UCSD-AML1 (cell line): ENCODE measurements around the gene EPHB2.
"Not testable (repeated sequence)": the region's sequence is repeated elsewhere in the genome, so short reads cannot be mapped to it uniquely, and the experiment has no call there.

Experiments
- DNase-seq: peaks from one replicate; lab custom pipeline; 2025; ENCODE audit not compliant: unreplicated experiment; lab: John Stamatoyannopoulos, UW

EPHB2 gene

GRCh38 chr1:22833699-22834098, 123.1 kb downstream of the EPHB2 start:
- DNase-seq = no peak

- not testable (repeated sequence) for DNase-seq
Observed at GRCh38 chr1:22834420-22834819, 123.8 kb downstream of the EPHB2 start.

- DNase-seq = no peak
Observed at GRCh38 chr1:22835636-22836319, 125.1 kb downstream of the EPHB2 start.

- no peak for DNase-seq
Observed at GRCh38 chr1:22836850-22837249, 126.2 kb downstream of the EPHB2 start.

GRCh38 chr1:22837332-22837731, 126.7 kb downstream of the EPHB2 start:
- no peak for DNase-seq

GRCh38 chr1:22838965-22839364, 128.3 kb downstream of the EPHB2 start:
- DNase-seq = no peak

- no peak for DNase-seq
Observed at GRCh38 chr1:22839806-22840205, 129.2 kb downstream of the EPHB2 start.

- no peak for DNase-seq
Observed at GRCh38 chr1:22841142-22841541, 130.5 kb downstream of the EPHB2 start.

GRCh38 chr1:22841860-22842281, 131.2 kb downstream of the EPHB2 start:
- DNase-seq = no peak

- not testable (repeated sequence) for DNase-seq
Observed at GRCh38 chr1:22843441-22844183, 133.0 kb downstream of the EPHB2 start.

- DNase-seq = no peak
Observed at GRCh38 chr1:22844621-22845020, 134.0 kb downstream of the EPHB2 start.

- no peak for DNase-seq
Observed at GRCh38 chr1:22845398-22845935, 134.8 kb downstream of the EPHB2 start.

GRCh38 chr1:22846458-22846857, 135.8 kb downstream of the EPHB2 start:
- no peak for DNase-seq

GRCh38 chr1:22847249-22847648, 136.6 kb downstream of the EPHB2 start:
- no peak for DNase-seq

- DNase-seq = no peak
Observed at GRCh38 chr1:22847709-22848108, 137.1 kb downstream of the EPHB2 start.

- no peak for DNase-seq
Observed at GRCh38 chr1:22848405-22848804, 137.8 kb downstream of the EPHB2 start.

GRCh38 chr1:22849770-22850169, 139.1 kb downstream of the EPHB2 start:
- no peak for DNase-seq

- no peak for DNase-seq
Observed at GRCh38 chr1:22850281-22850680, 139.6 kb downstream of the EPHB2 start.

- DNase-seq = no peak
Observed at GRCh38 chr1:22850681-22851080, 140.0 kb downstream of the EPHB2 start.

- no peak for DNase-seq
Observed at GRCh38 chr1:22851517-22851916, 140.9 kb downstream of the EPHB2 start.

- no peak for DNase-seq
Observed at GRCh38 chr1:22852144-22852655, 141.6 kb downstream of the EPHB2 start.

GRCh38 chr1:22853651-22854185, 143.1 kb downstream of the EPHB2 start:
- DNase-seq = no peak
